ENCODE measurements around the gene FEM1B.

FEM1B gene

GRCh38 chr15:68339481-68339880 lies 61.9 kb downstream of the FEM1B start:
- H3K4me3 ChIP-seq (ENCODE audit: low read depth, low read length): no peak overlapping the region
- TF ChIP-seq CTCF (IDR thresholded peaks at IDR 0.05; ENCODE audit: control insufficient read depth, extremely low read depth, insufficient read depth): no peak
- DNase-seq (ENCODE audit: low read depth): no peak

GRCh38 chr15:68340726-68341671 lies 63.5 kb downstream of the FEM1B start:
- no peak overlapping the region for H3K4me3 ChIP-seq (ENCODE audit: low read depth, low read length)
- DNase-seq (ENCODE audit: low read depth): no peak
- no peak for TF ChIP-seq CTCF (IDR thresholded peaks at IDR 0.05; ENCODE audit: control insufficient read depth, extremely low read depth, insufficient read depth)

GRCh38 chr15:68341760-68342725 lies 64.5 kb downstream of the FEM1B start:
- DNase-seq (ENCODE audit: low read depth): no peak
- no peak for TF ChIP-seq CTCF (IDR thresholded peaks at IDR 0.05; ENCODE audit: control insufficient read depth, extremely low read depth, insufficient read depth)

GRCh38 chr15:68343579-68344225 lies 66.2 kb downstream of the FEM1B start:
- H3K4me3 ChIP-seq (ENCODE audit: low read depth, low read length): no peak overlapping the region
- no peak for TF ChIP-seq CTCF (IDR thresholded peaks at IDR 0.05; ENCODE audit: control insufficient read depth, extremely low read depth, insufficient read depth)
- DNase-seq (ENCODE audit: low read depth): no peak

More at GRCh38 chr15:68341760-68342725, 64.5 kb downstream of the FEM1B start:
- H3K4me3 ChIP-seq (ENCODE audit: low read depth, low read length): no peak overlapping the region

- no peak overlapping the region for H3K4me3 ChIP-seq (ENCODE audit: low read depth, low read length)
- DNase-seq (ENCODE audit: low read depth): no peak
- no peak for TF ChIP-seq CTCF (IDR thresholded peaks at IDR 0.05; ENCODE audit: control insufficient read depth, extremely low read depth, insufficient read depth)
Measured at GRCh38 chr15:68344600-68344999, 67.1 kb downstream of the FEM1B start.

Measured in LNCaP clone FGC (cell line).